Gastroesophageal sphincter (tissue), 3 donors: Measurements from ENCODE around the gene VWC2L.

Experiments used
- EP300 ChIP-seq: sonication (generic); formaldehyde crosslinking; IDR thresholded peaks from one replicate; pipeline ENCODE4 v1.6.1; 2017; ENCODE audit warnings: antibody characterized with exemption, mild to moderate bottlenecking
- POLR2A ChIP-seq, 2 donors: fragments of 450-650 bp; IDR thresholded peaks; one replicate each; pipeline ENCODE4 v1.6.1; 2017; ENCODE audit warnings: antibody characterized with exemption in 2 of 2, mild to moderate bottlenecking in 2 of 2, moderate library complexity in 1 of 2
- TF ChIP-seq, protein P1 (sequence below), 4 experiments: fragments of 200-600 bp in 2 of 4; fragments of 450-650 bp in 2 of 4; sonication (generic) in 1 of 4; IDR thresholded peaks; one replicate each; pipeline ENCODE4 v1.5.1; 2017 to 2019; ENCODE audit warnings: antibody characterized with exemption in 4 of 4, mild to moderate bottlenecking in 2 of 4, moderate library complexity in 2 of 4

- TF ChIP-seq POLR2A (IDR thresholded peaks at IDR 0.05): no peak
- TF ChIP-seq EP300: no peak
- TF ChIP-seq, protein P1, sequence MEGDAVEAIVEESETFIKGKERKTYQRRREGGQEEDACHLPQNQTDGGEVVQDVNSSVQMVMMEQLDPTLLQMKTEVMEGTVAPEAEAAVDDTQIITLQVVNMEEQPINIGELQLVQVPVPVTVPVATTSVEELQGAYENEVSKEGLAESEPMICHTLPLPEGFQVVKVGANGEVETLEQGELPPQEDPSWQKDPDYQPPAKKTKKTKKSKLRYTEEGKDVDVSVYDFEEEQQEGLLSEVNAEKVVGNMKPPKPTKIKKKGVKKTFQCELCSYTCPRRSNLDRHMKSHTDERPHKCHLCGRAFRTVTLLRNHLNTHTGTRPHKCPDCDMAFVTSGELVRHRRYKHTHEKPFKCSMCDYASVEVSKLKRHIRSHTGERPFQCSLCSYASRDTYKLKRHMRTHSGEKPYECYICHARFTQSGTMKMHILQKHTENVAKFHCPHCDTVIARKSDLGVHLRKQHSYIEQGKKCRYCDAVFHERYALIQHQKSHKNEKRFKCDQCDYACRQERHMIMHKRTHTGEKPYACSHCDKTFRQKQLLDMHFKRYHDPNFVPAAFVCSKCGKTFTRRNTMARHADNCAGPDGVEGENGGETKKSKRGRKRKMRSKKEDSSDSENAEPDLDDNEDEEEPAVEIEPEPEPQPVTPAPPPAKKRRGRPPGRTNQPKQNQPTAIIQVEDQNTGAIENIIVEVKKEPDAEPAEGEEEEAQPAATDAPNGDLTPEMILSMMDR (IDR thresholded peaks at IDR 0.05): no peak
Measured at GRCh38 chr2:214477305-214477704, 66.5 kb downstream of the VWC2L start.
